NCI-H345 treated with DMSO at 0.1 percent for 48 hours (cell line): ENCODE results near the gene ENTREP3.
A peak's percentile ranks its signal among the peaks of the same experiment; 100 is the strongest.

Source experiments
- DNase-seq: peaks from one replicate; lab custom pipeline; 2025; ENCODE audit not compliant: unreplicated experiment; lab: John Stamatoyannopoulos, UW

The ENTREP3 gene

GRCh38 chr1:155278689-155279160 is 23.4 kb upstream of the ENTREP3 start:
- DNase-seq, result no peak

GRCh38 chr1:155277902-155278688 is 22.8 kb upstream of the ENTREP3 start:
- DNase-seq, result peak; percentile 80

GRCh38 chr1:155277070-155277901 is 22.0 kb upstream of the ENTREP3 start, which contains the start of gene HCN3:
Gene HCN3 (plus strand): TSS chr1:155277463. CDS start chr1:155277591, 128 bp downstream.
- DNase-seq, result peak; percentile 100

GRCh38 chr1:155273343-155274245 is 18.3 kb upstream of the ENTREP3 start, which contains the start of gene CLK2:
Gene CLK2 (minus strand): TSS chr1:155273504. CDS start chr1:155270977, 2,527 bp downstream.
- DNase-seq, result peak; percentile 99

- DNase-seq, result peak; percentile 81
Observed at GRCh38 chr1:155272466-155273342, 17.4 kb upstream of the ENTREP3 start.

- DNase-seq, result no peak
Observed at GRCh38 chr1:155269381-155269780, 14.1 kb upstream of the ENTREP3 start.

- DNase-seq, result no peak
Observed at GRCh38 chr1:155268630-155269029, 13.3 kb upstream of the ENTREP3 start.

- no peak for DNase-seq
Observed at GRCh38 chr1:155267373-155267772, 12.1 kb upstream of the ENTREP3 start.

GRCh38 chr1:155266553-155266952 is 11.3 kb upstream of the ENTREP3 start:
- DNase-seq, result no peak

- DNase-seq, result no peak
Observed at GRCh38 chr1:155263067-155263466, 7.8 kb upstream of the ENTREP3 start.

GRCh38 chr1:155261852-155262673 is 6.8 kb upstream of the ENTREP3 start, which contains the start of gene SCAMP3:
Gene SCAMP3 (minus strand): TSS chr1:155262360. CDS start chr1:155262151, 209 bp downstream.
- peak; percentile 100 for DNase-seq

- no peak for DNase-seq
Observed at GRCh38 chr1:155261493-155261851, 6.2 kb upstream of the ENTREP3 start.

GRCh38 chr1:155260276-155260675 is 5.0 kb upstream of the ENTREP3 start:
- DNase-seq, result no peak

- DNase-seq, result no peak
Observed at GRCh38 chr1:155256058-155256852, 972 bp upstream of the ENTREP3 start.

- DNase-seq, result no peak
Observed at GRCh38 chr1:155254714-155255242, 505 bp downstream of the ENTREP3 start.

- DNase-seq, result no peak
Observed at GRCh38 chr1:155254228-155254713, 1.0 kb downstream of the ENTREP3 start.

GRCh38 chr1:155253797-155254196 is 1.5 kb downstream of the ENTREP3 start:
- no peak for DNase-seq

GRCh38 chr1:155253208-155253607 is 2.1 kb downstream of the ENTREP3 start:
- no peak for DNase-seq
